GM12878 (cell line): Measurements from ENCODE around the gene ZNF506. TPM values are rescaled to one million over a fixed set of nuclear protein-coding genes. Genes with fewer than 3 reads are reported as not detected.

Source experiments
- ATAC-seq: fragments of 200-7000 bp; cut with Tn5 transposase; 3 replicates; pipeline ENCODE4 v1.9.1; 2020; ENCODE audit warnings: mild to moderate bottlenecking, moderate library complexity
- BruUV-seq: library from RNA; stranded (reverse); fragments of 400-500 nt; replicated peaks from 2 replicates; lab custom pipeline; 2021; lab: Mats Ljungman, UMichigan
- CTCF ChIA-PET: fragments of 300-600 bp; sonication (Branson Sonifier 250); formaldehyde crosslinking; extraction: SDS; loops from one replicate; lab custom pipeline; 2021; ENCODE audit warnings: inconsistent platforms; lab: Yijun Ruan, JAX
- POLR2A ChIA-PET: fragments of 350-600 bp; formaldehyde crosslinking; extraction: SDS; loops from one replicate; lab custom pipeline; 2021; ENCODE audit warnings: inconsistent platforms; lab: Charles Lee
- RAD21 ChIA-PET: fragments of 300-600 bp; sonication (Branson Sonifier 250); formaldehyde crosslinking; loops from one replicate; lab custom pipeline; 2023; ENCODE audit warnings: antibody characterized with exemption; ENCODE audit not compliant: unreplicated experiment; lab: Charles Lee
- SMC1A ChIA-PET: fragments of 300-600 bp; sonication (Branson Sonifier 250); formaldehyde crosslinking; loops from one replicate; lab custom pipeline; 2023; ENCODE audit not compliant: unreplicated experiment, uncharacterized antibody; lab: Charles Lee
- DNase-seq: peaks from one replicate; pipeline ENCODE4 v3.0.0-alpha.2; 2011; ENCODE audit warnings: low read depth, low spot score
- FAIRE-seq: peaks from 3 replicates; lab custom pipeline; 2011; peaks lifted over from hg19 to GRCh38; lab: Jason Lieb, UNC
- H2AFZ ChIP-seq: 2 replicates; pipeline ENCODE4 v1.6.0; 2011; ENCODE audit warnings: low read depth, low read length, control low read depth; ENCODE audit not compliant: control insufficient read depth
- H3K27ac ChIP-seq: 2 replicates; pipeline ENCODE4 v1.5.1; 2011; ENCODE audit warnings: control low read depth; ENCODE audit not compliant: control insufficient read depth, insufficient read depth
- H3K27me3 ChIP-seq, 2 experiments: replicated peaks in 1 of 2; 2 replicates each; pipeline versions ENCODE4 v1.6.0 to v1.6.1; 2011; ENCODE audit warnings: low read length in 1 of 2; ENCODE audit not compliant: control insufficient read depth in 2 of 2, insufficient read depth in 2 of 2
- H3K36me3 ChIP-seq, 2 experiments: 2 replicates each; pipeline ENCODE4 v1.5.1; 2011; ENCODE audit warnings: low read length in 1 of 2; ENCODE audit not compliant: control insufficient read depth in 2 of 2, insufficient read depth in 2 of 2
- H3K4me1 ChIP-seq: 2 replicates; pipeline ENCODE4 v1.6.1; 2011; ENCODE audit warnings: mild to moderate bottlenecking, low read length, moderate library complexity, mixed read lengths; ENCODE audit not compliant: control insufficient read depth, insufficient read depth
- H3K4me2 ChIP-seq: 2 replicates; pipeline ENCODE4 v1.6.0; 2011; ENCODE audit warnings: control low read depth; ENCODE audit not compliant: control insufficient read depth, insufficient read depth
- H3K4me3 ChIP-seq: fragments of 200-600 bp; sonication (generic); 2 replicates; pipeline ENCODE4 v1.5.1; 2016
- H3K79me2 ChIP-seq: 2 replicates; pipeline ENCODE4 v1.6.0; 2011; ENCODE audit warnings: low read length; ENCODE audit not compliant: control insufficient read depth, insufficient read depth
- H3K9ac ChIP-seq: 2 replicates; pipeline ENCODE4 v1.8.0; 2011; ENCODE audit warnings: low read length, control low read depth, mixed read lengths; ENCODE audit not compliant: control insufficient read depth, insufficient read depth
- H3K9me3 ChIP-seq: replicated peaks from 3 replicates; pipeline ENCODE4 v1.5.1; 2011; ENCODE audit warnings: mild to moderate bottlenecking, low read length; ENCODE audit not compliant: control insufficient read depth, insufficient read depth
- H4K20me1 ChIP-seq: 2 replicates; pipeline ENCODE4 v1.6.0; 2011; ENCODE audit not compliant: control insufficient read depth, insufficient read depth
- E4F1 ChIP-seq: fragments of 450-650 bp; IDR thresholded peaks from 2 replicates; pipeline ENCODE4 v1.6.1; 2018; ENCODE audit warnings: borderline replicate concordance, mild to moderate bottlenecking; ENCODE audit not compliant: partially characterized antibody
- FOS ChIP-seq: IDR thresholded peaks from 3 replicates; pipeline ENCODE4 v1.6.1; 2011; ENCODE audit warnings: borderline replicate concordance; ENCODE audit not compliant: insufficient read length; ENCODE audit errors: extremely low read depth
- HDAC2 ChIP-seq: fragments of 200-600 bp; sonication (generic); IDR thresholded peaks from 2 replicates; pipeline ENCODE4 v1.6.1; 2017
- HDGF ChIP-seq: fragments of 450-650 bp; IDR thresholded peaks from 2 replicates; pipeline ENCODE4 v1.6.1; 2016; ENCODE audit warnings: antibody characterized with exemption
- IKZF2 ChIP-seq, 2 experiments: fragments of 450-650 bp; IDR thresholded peaks; 2 replicates each; pipeline ENCODE4 v1.6.1; 2017; ENCODE audit warnings: mild to moderate bottlenecking in 2 of 2, moderate library complexity in 2 of 2
- SMAD5 ChIP-seq: IDR thresholded peaks from 2 replicates; pipeline ENCODE4 v1.6.1; 2016; ENCODE audit warnings: antibody characterized with exemption, low read depth
- SPI1 ChIP-seq: IDR thresholded peaks from 2 replicates; pipeline ENCODE4 v1.6.1; 2011; ENCODE audit warnings: low read depth, mild to moderate bottlenecking, low read length, moderate library complexity, borderline replicate concordance; ENCODE audit not compliant: insufficient read depth
- SUZ12 ChIP-seq: fragments of 200-600 bp; sonication (generic); IDR thresholded peaks from one replicate; pipeline ENCODE4 v1.6.1; 2018; ENCODE audit warnings: antibody characterized with exemption, mild to moderate bottlenecking; ENCODE audit not compliant: unreplicated experiment
- WGBS: methylation state at CpG from one replicate; pipeline ENCODE4 v1.1.6; 2016; ENCODE audit warnings: low lambda C conversion rate; ENCODE audit not compliant: insufficient replicate concordance, insufficient coverage; ENCODE audit errors: missing lambda C conversion rate; 5-methylcytosine and 5-hydroxymethylcytosine counted together
- in situ Hi-C: fragments of 300-500 bp; cut with MboI; formaldehyde crosslinking; loops from 9 replicates; pipeline ENCODE4 v1.14.3; 2018; ENCODE audit warnings: mixed read lengths
- intact Hi-C: fragments of 100-400 bp; cut with micrococcal nuclease; formaldehyde crosslinking; loops from one replicate; pipeline ENCODE4 v1.14.2; 2022; ENCODE audit not compliant: unreplicated experiment
- polyA plus RNA-seq, 11 experiments: library from polyadenylated mRNA; depleted of rRNA in 4 of 11; unstranded in 6 of 11; stranded (reverse) in 5 of 11; fragments of >200 nt; fragmentation: Nextera tagmentation in 4 of 11; fragmentation: Illumina TruSeq in 1 of 11; extraction: Ambion mirVana in 4 of 11; extraction: Trizol in 1 of 11; gene quantifications; 1 replicate in 1 of 11; 2 replicates in 10 of 11; pipeline versions ENCODE4 v1.2.1 to v1.2.3, GENCODE V29; 2011 to 2016; ENCODE audit warnings: inconsistent platforms in 2 of 11, missing spikeins in 2 of 11, low read depth in 1 of 11
- total RNA-seq, 4 experiments: library from RNA; depleted of rRNA in 3 of 4; stranded (reverse); fragments of >200 nt in 3 of 4; fragmentation: Illumina TruSeq in 1 of 4; extraction: Trizol in 1 of 4; gene quantifications; 2 replicates each; pipeline versions ENCODE4 v1.2.1 to v1.2.3, GENCODE V29; 2013 to 2021

The ZNF506 gene
- total and polyA plus RNA-seq, 10 of the 15 experiments (the other 5 are each of a cell fraction or from before 2014, with no cell fraction given) = 3.5 to 12.0 (median 7.9) TPM

GRCh38 chr19:19849056-19849455, 27.5 kb upstream of the ZNF506 start:
- intact Hi-C loops (no loop called here), in situ Hi-C loops (no loop called here)
- H3K4me3 ChIP-seq = no peak overlapping the region
- no peak overlapping the region for H3K4me2 ChIP-seq
- no peak for DNase-seq
- TF ChIP-seq SPI1 = peak; percentile 59
- TF ChIP-seq E4F1 = no peak
- no peak for TF ChIP-seq HDAC2
- TF ChIP-seq IKZF2 (IDR thresholded peaks at IDR 0.05) = no peak
- no peak for TF ChIP-seq SUZ12
- no peak for TF ChIP-seq FOS
- no peak for TF ChIP-seq HDGF
- TF ChIP-seq SMAD5 = no peak
- no peak overlapping the region for H3K27ac ChIP-seq
- WGBS = 12% methylated on average over 6 of the region's 6 CpGs
- no peaks in the 10 kb centered on the region for H4K20me1 ChIP-seq
- CTCF ChIA-PET = interaction anchor here (0.7 kb wide), 1 partner anchor 17 kb away, joined by 4 read pairs; no protein-coding TSS in a partner anchor
- H3K9me3 ChIP-seq = peaks cover 2% of the 10 kb centered on the region; the same call in 1 of the 3 replicates
- H3K36me3 ChIP-seq = no peaks in the 10 kb centered on the region
- SMC1A ChIA-PET = interaction anchor here (0.6 kb wide), 1 partner anchor 43 kb away, joined by 4 read pairs; no protein-coding TSS in a partner anchor
- no peak for FAIRE-seq
- no peaks in the 10 kb centered on the region for H3K79me2 ChIP-seq
- RAD21 ChIA-PET = no interaction called here
- POLR2A ChIA-PET = interaction anchor here (1.2 kb wide), 1 partner anchor 17 kb away, joined by 5 read pairs; the partner anchor contains the start of gene ZNF253
- no TSS peak for BruUV-seq
- no peak for ATAC-seq
- H3K4me1 ChIP-seq = no peaks in the 10 kb centered on the region
- H3K27me3 ChIP-seq = no peaks in the 10 kb centered on the region
- no peak overlapping the region for H3K9ac ChIP-seq
- no peak overlapping the region for H2AFZ ChIP-seq
